NCI-H2196 (cell line): ENCODE results near the gene TKT.
"Not testable (repeated sequence)": the region's sequence is repeated elsewhere in the genome, so short reads cannot be mapped to it uniquely, and the experiment has no call there.

Source experiments
- DNase-seq: peaks from one replicate; lab custom pipeline; 2025; ENCODE audit not compliant: unreplicated experiment; lab: John Stamatoyannopoulos, UW

The TKT gene

GRCh38 chr3:53261712-53262111 is 5.9 kb upstream of the TKT start:
- no peak for DNase-seq

GRCh38 chr3:53260286-53260785 is 4.5 kb upstream of the TKT start:
- DNase-seq: no peak

- DNase-seq: no peak
Measured at GRCh38 chr3:53259427-53260259, 3.8 kb upstream of the TKT start.

- DNase-seq: no peak
Measured at GRCh38 chr3:53258600-53259426, 3.0 kb upstream of the TKT start.

- DNase-seq: no peak
Measured at GRCh38 chr3:53257465-53257864, 1.6 kb upstream of the TKT start.

- no peak for DNase-seq
Measured at GRCh38 chr3:53256704-53257055, 858 bp upstream of the TKT start.

- DNase-seq: no peak
Measured at GRCh38 chr3:53255423-53255774, 423 bp downstream of the TKT start.

- DNase-seq: peak; percentile 43
Measured at GRCh38 chr3:53254509-53255422, 1.1 kb downstream of the TKT start.

- no peak for DNase-seq
Measured at GRCh38 chr3:53253707-53254508, 1.9 kb downstream of the TKT start.

- DNase-seq: not testable (repeated sequence)
Measured at GRCh38 chr3:53252947-53253322, 2.9 kb downstream of the TKT start.

GRCh38 chr3:53252096-53252946 is 3.5 kb downstream of the TKT start:
- no peak for DNase-seq

- DNase-seq: no peak
Measured at GRCh38 chr3:53250881-53251605, 4.8 kb downstream of the TKT start.

- no peak for DNase-seq
Measured at GRCh38 chr3:53250453-53250852, 5.4 kb downstream of the TKT start.

GRCh38 chr3:53248161-53248560 is 7.7 kb downstream of the TKT start:
- DNase-seq: no peak

- DNase-seq: no peak
Measured at GRCh38 chr3:53247619-53248018, 8.2 kb downstream of the TKT start.

- DNase-seq: no peak
Measured at GRCh38 chr3:53244271-53244670, 11.6 kb downstream of the TKT start.

- no peak for DNase-seq
Measured at GRCh38 chr3:53243785-53244184, 12.0 kb downstream of the TKT start.

GRCh38 chr3:53243165-53243564 is 12.7 kb downstream of the TKT start:
- DNase-seq: no peak

- no peak for DNase-seq
Measured at GRCh38 chr3:53242642-53243041, 13.2 kb downstream of the TKT start.
